ENCODE data around the gene SLC25A23.
A peak's percentile ranks its signal among the peaks of the same experiment; 100 is the strongest.

Gene SLC25A23

GRCh38 chr19:6424195-6424938 lies 35.2 kb downstream of the SLC25A23 start, which contains the start of gene KHSRP:
KHSRP (minus strand) TSS chr19:6424811; CDS start chr19:6424701, 110 bp downstream.
- DNase-seq = peak; percentile 28

GRCh38 chr19:6423499-6424194 lies 35.9 kb downstream of the SLC25A23 start:
- DNase-seq = peak; percentile 25

GRCh38 chr19:6421075-6422014 lies 38.2 kb downstream of the SLC25A23 start:
- DNase-seq = no peak

- no peak for DNase-seq
Observed at GRCh38 chr19:6418562-6418932, 41.0 kb downstream of the SLC25A23 start.

GRCh38 chr19:6417713-6418561 lies 41.7 kb downstream of the SLC25A23 start:
- DNase-seq = no peak

GRCh38 chr19:6416658-6417405 lies 42.8 kb downstream of the SLC25A23 start:
- no peak for DNase-seq

GRCh38 chr19:6415591-6416190 lies 43.9 kb downstream of the SLC25A23 start:
- no peak for DNase-seq

GRCh38 chr19:6414793-6415590 lies 44.6 kb downstream of the SLC25A23 start:
- no peak for DNase-seq

- DNase-seq = no peak
Observed at GRCh38 chr19:6413721-6414643, 45.6 kb downstream of the SLC25A23 start.

- no peak for DNase-seq
Observed at GRCh38 chr19:6413291-6413690, 46.3 kb downstream of the SLC25A23 start.

- peak; percentile 61 for DNase-seq
Observed at GRCh38 chr19:6412447-6413091, 47.0 kb downstream of the SLC25A23 start.

- DNase-seq = no peak
Observed at GRCh38 chr19:6412061-6412446, 47.5 kb downstream of the SLC25A23 start.

- DNase-seq = no peak
Observed at GRCh38 chr19:6409346-6409745, 50.2 kb downstream of the SLC25A23 start.

- no peak for DNase-seq
Observed at GRCh38 chr19:6406401-6406800, 53.2 kb downstream of the SLC25A23 start.

- DNase-seq = no peak
Observed at GRCh38 chr19:6402837-6403608, 56.6 kb downstream of the SLC25A23 start.

GRCh38 chr19:6402058-6402457 lies 57.5 kb downstream of the SLC25A23 start:
- no peak for DNase-seq
